Activated CD8-positive, alpha-beta memory T cell treated with anti-CD3 and anti-CD28 coated beads for 36 hours (primary cell): ENCODE measurements around the gene OSBPL3. TPM values are rescaled to one million over a fixed set of nuclear protein-coding genes. Genes with fewer than 3 reads are reported as not detected.

ENCODE experiments used
- CTCF ChIA-PET: fragments of 350-600 bp; sonication (Branson Sonifier 250); formaldehyde crosslinking; loops from one replicate; lab custom pipeline; 2021; ENCODE audit warnings: antibody characterized with exemption; lab: Charles Lee
- POLR2A ChIA-PET: fragments of 350-600 bp; sonication (Branson Sonifier 250); formaldehyde crosslinking; loops from one replicate; lab custom pipeline; 2021; ENCODE audit warnings: antibody characterized with exemption; lab: Charles Lee
- total RNA-seq, 2 experiments: library from RNA; stranded (reverse); gene quantifications; one replicate each; pipeline ENCODE4 v1.2.3, GENCODE V29; 2021

OSBPL3 gene
- total RNA-seq, 2 experiments from 2014 or later, result 74.0 to 74.3 TPM

DNA sequence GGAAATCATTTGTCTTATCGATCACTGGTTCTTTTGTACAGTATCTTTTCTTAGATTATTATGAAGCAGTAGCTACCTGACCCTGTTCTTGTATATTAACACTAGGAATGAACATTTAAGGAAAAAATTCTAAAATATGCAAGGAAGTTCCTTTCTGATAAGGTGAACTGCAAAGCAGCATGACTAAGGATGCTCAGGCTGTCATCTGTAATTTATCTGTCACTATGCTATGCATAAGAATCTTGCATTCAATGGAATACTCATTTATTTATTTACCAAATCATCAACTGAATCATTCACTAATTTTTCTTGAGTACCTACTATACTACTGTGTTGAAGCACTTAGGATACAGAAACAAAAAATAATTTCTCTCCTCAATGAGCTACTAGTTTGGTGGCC is 228.5 kb downstream of the OSBPL3 start:
- ChIA-PET CTCF (no interaction called here), POLR2A (no interaction called here)

DNA sequence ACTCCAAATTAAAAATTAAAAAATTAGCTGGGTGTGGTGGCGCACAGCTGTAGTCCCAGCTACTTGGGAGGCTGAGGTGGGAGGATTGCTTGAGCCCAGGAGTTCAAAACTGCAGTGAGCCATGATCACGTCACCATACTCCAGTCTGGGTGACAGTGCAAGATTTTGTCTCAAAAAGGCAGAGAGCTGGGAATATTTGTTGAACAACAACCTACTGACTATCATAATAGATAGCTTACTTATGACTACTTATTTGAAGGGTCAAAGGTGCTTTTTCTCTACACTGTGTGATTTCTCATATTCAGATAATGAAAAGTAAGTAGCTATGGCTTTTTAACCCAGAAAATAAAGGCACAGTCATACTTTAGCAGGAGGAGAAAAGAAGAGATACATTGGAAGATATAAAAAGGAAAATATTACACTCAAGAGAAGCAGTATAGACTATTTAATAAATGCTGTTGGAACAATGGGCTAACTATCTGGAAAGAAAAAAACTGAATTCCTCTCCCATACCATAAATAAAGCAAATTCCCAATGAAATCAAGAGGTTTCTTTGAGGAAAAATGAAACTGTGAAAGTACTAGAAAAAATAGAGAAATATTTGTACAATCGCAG is 229.4 kb downstream of the OSBPL3 start:
- ChIA-PET POLR2A (no interaction called here), CTCF (interaction anchor here (0.6 kb wide), 2 partner anchors 191 to 327 kb away, joined by 3 to 4 read pairs; no protein-coding TSS in a partner anchor)

DNA sequence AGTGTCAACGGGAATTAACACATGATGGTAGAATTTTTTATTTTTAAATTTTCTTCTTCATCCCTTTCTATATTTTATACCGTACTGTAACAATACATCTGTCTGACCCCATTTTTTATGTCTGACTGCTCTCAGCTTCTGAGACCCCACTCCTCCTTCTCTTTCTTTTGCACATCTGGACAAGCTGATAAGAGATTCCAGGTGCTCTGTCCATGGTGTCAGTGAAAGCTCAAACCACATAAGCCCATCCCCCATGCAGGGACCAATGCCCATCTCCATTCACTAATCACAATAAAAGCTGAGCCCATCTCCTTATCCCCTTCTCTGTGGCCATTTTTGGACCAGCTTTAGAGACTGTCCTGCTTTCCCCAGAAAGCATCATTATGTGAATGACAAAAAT is 231.5 kb downstream of the OSBPL3 start:
- ChIA-PET POLR2A (no interaction called here), CTCF (interaction anchor here (1.0 kb wide), 1 partner anchor 369 kb away, joined by 3 read pairs; no protein-coding TSS in a partner anchor)

Other genes with a start within 250 kb of the OSBPL3 start
- gene GSDME, start 222.7 kb downstream of the OSBPL3 start, total RNA-seq, result 1 to 10 TPM; 5.4 to 5.9 TPM
- gene CYCS, start 145.1 kb upstream of the OSBPL3 start, total RNA-seq, result 100 to 1,000 TPM; 329 to 344 TPM
- gene NPVF, start 248.3 kb upstream of the OSBPL3 start, total RNA-seq, result not detected